Measurements from ENCODE around the gene RXRG. TPM values are rescaled to one million over a fixed set of nuclear protein-coding genes. Genes with fewer than 3 reads are reported as not detected.

RXRG gene
- 39.1 TPM for total RNA-seq

GRCh38 chr1:165444897-165445370 lies at the start of gene RXRG:
Gene RXRG, minus strand, starts transcription at chr1:165445126. Its CDS starts 233 bp downstream, at chr1:165444893.
- Histone ChIP-seq H3K4me1 (ENCODE audit: control insufficient read depth in 3 of 3, insufficient read depth in 3 of 3, low read length in 3 of 3) (peaks cover 10 to 27% (median 24%) of the 10 kb centered on the region in 3 donors), H3K9me3 (ENCODE audit: control insufficient read depth in 3 of 3, low read length in 3 of 3) (no peaks in the 10 kb centered on the region), H3K27me3 (ENCODE audit: control insufficient read depth in 3 of 3, insufficient read depth in 3 of 3, low read length in 3 of 3) (no peaks in the 10 kb centered on the region), H3K36me3 (ENCODE audit: control insufficient read depth in 3 of 3, insufficient read depth in 3 of 3, low read length in 3 of 3) (no peaks in the 10 kb centered on the region), H3K9ac (ENCODE audit: low read depth in 1 of 3, low read length in 3 of 3) (peak within 1 kb of the TSS; percentile 72 to 80 (median 80)), H3K27ac (ENCODE audit: low read depth, low read length) (peak within 1 kb of the TSS; percentile 73), H3K4me3 (ENCODE audit: low read length in 3 of 3) (peak within 1 kb of the TSS; percentile 61 to 88 (median 78))

GRCh38 chr1:165492845-165493373 lies 48.0 kb upstream of the RXRG start:
- peaks cover 0 to 4% (median 2%) of the 10 kb centered on the region in 3 donors for H3K4me1 ChIP-seq (ENCODE audit: control insufficient read depth in 3 of 3, insufficient read depth in 3 of 3, low read length in 3 of 3)

GRCh38 chr1:165490175-165490574 lies 45.2 kb upstream of the RXRG start:
- H3K9ac ChIP-seq (ENCODE audit: low read depth in 1 of 3, low read length in 3 of 3): no peak overlapping the region
- no peak overlapping the region for H3K4me3 ChIP-seq (ENCODE audit: low read length in 3 of 3)
- no peaks in the 10 kb centered on the region for H3K9me3 ChIP-seq (ENCODE audit: control insufficient read depth in 3 of 3, low read length in 3 of 3)
- no peak overlapping the region for H3K27ac ChIP-seq (ENCODE audit: low read depth, low read length)
- peaks cover 0 to 3% (median 2%) of the 10 kb centered on the region in 3 donors for H3K4me1 ChIP-seq (ENCODE audit: control insufficient read depth in 3 of 3, insufficient read depth in 3 of 3, low read length in 3 of 3)
- no peaks in the 10 kb centered on the region for H3K27me3 ChIP-seq (ENCODE audit: control insufficient read depth in 3 of 3, insufficient read depth in 3 of 3, low read length in 3 of 3)
- H3K36me3 ChIP-seq (ENCODE audit: control insufficient read depth in 3 of 3, insufficient read depth in 3 of 3, low read length in 3 of 3): no peaks in the 10 kb centered on the region

More at GRCh38 chr1:165492845-165493373, 48.0 kb upstream of the RXRG start:
- Histone ChIP-seq H3K36me3 (ENCODE audit: control insufficient read depth in 3 of 3, insufficient read depth in 3 of 3, low read length in 3 of 3) (no peaks in the 10 kb centered on the region), H3K4me3 (ENCODE audit: low read length in 3 of 3) (no peak overlapping the region), H3K9ac (ENCODE audit: low read depth in 1 of 3, low read length in 3 of 3) (no peak overlapping the region), H3K27ac (ENCODE audit: low read depth, low read length) (no peak overlapping the region), H3K9me3 (ENCODE audit: control insufficient read depth in 3 of 3, low read length in 3 of 3) (no peaks in the 10 kb centered on the region), H3K27me3 (ENCODE audit: control insufficient read depth in 3 of 3, insufficient read depth in 3 of 3, low read length in 3 of 3) (no peaks in the 10 kb centered on the region)

- H3K9me3 ChIP-seq (ENCODE audit: control insufficient read depth in 3 of 3, low read length in 3 of 3): no peaks in the 10 kb centered on the region
- no peaks in the 10 kb centered on the region for H3K36me3 ChIP-seq (ENCODE audit: control insufficient read depth in 3 of 3, insufficient read depth in 3 of 3, low read length in 3 of 3)
- no peak overlapping the region for H3K4me3 ChIP-seq (ENCODE audit: low read length in 3 of 3)
- H3K4me1 ChIP-seq (ENCODE audit: control insufficient read depth in 3 of 3, insufficient read depth in 3 of 3, low read length in 3 of 3): peaks cover 2 to 10% (median 10%) of the 10 kb centered on the region in 3 donors
- H3K9ac ChIP-seq (ENCODE audit: low read depth in 1 of 3, low read length in 3 of 3): no peak overlapping the region
- no peaks in the 10 kb centered on the region for H3K27me3 ChIP-seq (ENCODE audit: control insufficient read depth in 3 of 3, insufficient read depth in 3 of 3, low read length in 3 of 3)
- H3K27ac ChIP-seq (ENCODE audit: low read depth, low read length): no peak overlapping the region
Measured at GRCh38 chr1:165487921-165488320, 43.0 kb upstream of the RXRG start.

- H3K4me3 ChIP-seq (ENCODE audit: low read length in 3 of 3): no peak overlapping the region
- H3K9me3 ChIP-seq (ENCODE audit: control insufficient read depth in 3 of 3, low read length in 3 of 3): no peaks in the 10 kb centered on the region
- H3K4me1 ChIP-seq (ENCODE audit: control insufficient read depth in 3 of 3, insufficient read depth in 3 of 3, low read length in 3 of 3): peaks cover 2 to 10% (median 10%) of the 10 kb centered on the region in 3 donors
- H3K9ac ChIP-seq (ENCODE audit: low read depth in 1 of 3, low read length in 3 of 3): no peak overlapping the region
- H3K27ac ChIP-seq (ENCODE audit: low read depth, low read length): no peak overlapping the region
- H3K36me3 ChIP-seq (ENCODE audit: control insufficient read depth in 3 of 3, insufficient read depth in 3 of 3, low read length in 3 of 3): no peaks in the 10 kb centered on the region
- no peaks in the 10 kb centered on the region for H3K27me3 ChIP-seq (ENCODE audit: control insufficient read depth in 3 of 3, insufficient read depth in 3 of 3, low read length in 3 of 3)
Measured at GRCh38 chr1:165486663-165487062, 41.7 kb upstream of the RXRG start.

GRCh38 chr1:165485716-165486115 lies 40.8 kb upstream of the RXRG start:
- Histone ChIP-seq H3K27me3 (ENCODE audit: control insufficient read depth in 3 of 3, insufficient read depth in 3 of 3, low read length in 3 of 3) (no peaks in the 10 kb centered on the region), H3K36me3 (ENCODE audit: control insufficient read depth in 3 of 3, insufficient read depth in 3 of 3, low read length in 3 of 3) (no peaks in the 10 kb centered on the region), H3K9me3 (ENCODE audit: control insufficient read depth in 3 of 3, low read length in 3 of 3) (no peaks in the 10 kb centered on the region), H3K9ac (ENCODE audit: low read depth in 1 of 3, low read length in 3 of 3) (no peak overlapping the region), H3K4me1 (ENCODE audit: control insufficient read depth in 3 of 3, insufficient read depth in 3 of 3, low read length in 3 of 3) (peaks cover 2 to 10% (median 10%) of the 10 kb centered on the region in 3 donors), H3K4me3 (ENCODE audit: low read length in 3 of 3) (no peak overlapping the region), H3K27ac (ENCODE audit: low read depth, low read length) (no peak overlapping the region)

- Histone ChIP-seq H3K9me3 (ENCODE audit: control insufficient read depth in 3 of 3, low read length in 3 of 3) (no peaks in the 10 kb centered on the region), H3K4me3 (ENCODE audit: low read length in 3 of 3) (no peak overlapping the region), H3K4me1 (ENCODE audit: control insufficient read depth in 3 of 3, insufficient read depth in 3 of 3, low read length in 3 of 3) (peaks cover 2 to 10% (median 10%) of the 10 kb centered on the region in 3 donors), H3K9ac (ENCODE audit: low read depth in 1 of 3, low read length in 3 of 3) (no peak overlapping the region), H3K27ac (ENCODE audit: low read depth, low read length) (peak overlapping the region; percentile 1), H3K36me3 (ENCODE audit: control insufficient read depth in 3 of 3, insufficient read depth in 3 of 3, low read length in 3 of 3) (no peaks in the 10 kb centered on the region), H3K27me3 (ENCODE audit: control insufficient read depth in 3 of 3, insufficient read depth in 3 of 3, low read length in 3 of 3) (no peaks in the 10 kb centered on the region)
Measured at GRCh38 chr1:165484532-165484931, 39.6 kb upstream of the RXRG start.

- Histone ChIP-seq H3K9me3 (ENCODE audit: control insufficient read depth in 3 of 3, low read length in 3 of 3) (no peaks in the 10 kb centered on the region), H3K4me1 (ENCODE audit: control insufficient read depth in 3 of 3, insufficient read depth in 3 of 3, low read length in 3 of 3) (peaks cover 2 to 10% (median 10%) of the 10 kb centered on the region in 3 donors), H3K36me3 (ENCODE audit: control insufficient read depth in 3 of 3, insufficient read depth in 3 of 3, low read length in 3 of 3) (no peaks in the 10 kb centered on the region), H3K4me3 (ENCODE audit: low read length in 3 of 3) (no peak overlapping the region), H3K27me3 (ENCODE audit: control insufficient read depth in 3 of 3, insufficient read depth in 3 of 3, low read length in 3 of 3) (no peaks in the 10 kb centered on the region), H3K27ac (ENCODE audit: low read depth, low read length) (no peak overlapping the region), H3K9ac (ENCODE audit: low read depth in 1 of 3, low read length in 3 of 3) (no peak overlapping the region)
Measured at GRCh38 chr1:165483412-165483811, 38.5 kb upstream of the RXRG start.

GRCh38 chr1:165481820-165482532 lies 37.0 kb upstream of the RXRG start:
- no peaks in the 10 kb centered on the region for H3K9me3 ChIP-seq (ENCODE audit: control insufficient read depth in 3 of 3, low read length in 3 of 3)
- H3K27ac ChIP-seq (ENCODE audit: low read depth, low read length): no peak overlapping the region
- no peaks in the 10 kb centered on the region for H3K27me3 ChIP-seq (ENCODE audit: control insufficient read depth in 3 of 3, insufficient read depth in 3 of 3, low read length in 3 of 3)
- peaks cover 2 to 10% (median 10%) of the 10 kb centered on the region in 3 donors for H3K4me1 ChIP-seq (ENCODE audit: control insufficient read depth in 3 of 3, insufficient read depth in 3 of 3, low read length in 3 of 3)
- H3K4me3 ChIP-seq (ENCODE audit: low read length in 3 of 3): no peak overlapping the region
- no peaks in the 10 kb centered on the region for H3K36me3 ChIP-seq (ENCODE audit: control insufficient read depth in 3 of 3, insufficient read depth in 3 of 3, low read length in 3 of 3)
- no peak overlapping the region for H3K9ac ChIP-seq (ENCODE audit: low read depth in 1 of 3, low read length in 3 of 3)

- Histone ChIP-seq H3K36me3 (ENCODE audit: control insufficient read depth in 3 of 3, insufficient read depth in 3 of 3, low read length in 3 of 3) (no peaks in the 10 kb centered on the region), H3K27ac (ENCODE audit: low read depth, low read length) (no peak overlapping the region), H3K9me3 (ENCODE audit: control insufficient read depth in 3 of 3, low read length in 3 of 3) (no peaks in the 10 kb centered on the region), H3K4me3 (ENCODE audit: low read length in 3 of 3) (no peak overlapping the region), H3K9ac (ENCODE audit: low read depth in 1 of 3, low read length in 3 of 3) (no peak overlapping the region), H3K27me3 (ENCODE audit: control insufficient read depth in 3 of 3, insufficient read depth in 3 of 3, low read length in 3 of 3) (no peaks in the 10 kb centered on the region), H3K4me1 (ENCODE audit: control insufficient read depth in 3 of 3, insufficient read depth in 3 of 3, low read length in 3 of 3) (no peaks in the 10 kb centered on the region)
Measured at GRCh38 chr1:165476776-165477175, 31.9 kb upstream of the RXRG start.
